ENCODE data around the gene DCLK1.

GRCh38 chr13:35787937-35788336 is 343.2 kb downstream of the DCLK1 start:
- TF ChIP-seq CTCF (IDR thresholded peaks at IDR 0.05) = no peak
- TF ChIP-seq POLR2A (IDR thresholded peaks at IDR 0.05) = no peak
